ENCODE results near the gene CCT5.

GRCh38 chr5:10233011-10233410 lies 17.1 kb upstream of the CCT5 start:
- TF ChIP-seq CTCF (IDR thresholded peaks at IDR 0.05) (no peak), RAD21 (IDR thresholded peaks at IDR 0.05; ENCODE audit: low read length) (no peak), TAF1 (IDR thresholded peaks at IDR 0.05; ENCODE audit: borderline replicate concordance, low read depth, low read length) (no peak)
